Hippocampal formation (tissue), 2 donors: ENCODE data around the gene HDAC6.

Experiments
- DNase-seq, 2 donors: peaks; one replicate each; lab custom pipeline; 2025; lab: John Stamatoyannopoulos, UW

HDAC6 gene

DNA sequence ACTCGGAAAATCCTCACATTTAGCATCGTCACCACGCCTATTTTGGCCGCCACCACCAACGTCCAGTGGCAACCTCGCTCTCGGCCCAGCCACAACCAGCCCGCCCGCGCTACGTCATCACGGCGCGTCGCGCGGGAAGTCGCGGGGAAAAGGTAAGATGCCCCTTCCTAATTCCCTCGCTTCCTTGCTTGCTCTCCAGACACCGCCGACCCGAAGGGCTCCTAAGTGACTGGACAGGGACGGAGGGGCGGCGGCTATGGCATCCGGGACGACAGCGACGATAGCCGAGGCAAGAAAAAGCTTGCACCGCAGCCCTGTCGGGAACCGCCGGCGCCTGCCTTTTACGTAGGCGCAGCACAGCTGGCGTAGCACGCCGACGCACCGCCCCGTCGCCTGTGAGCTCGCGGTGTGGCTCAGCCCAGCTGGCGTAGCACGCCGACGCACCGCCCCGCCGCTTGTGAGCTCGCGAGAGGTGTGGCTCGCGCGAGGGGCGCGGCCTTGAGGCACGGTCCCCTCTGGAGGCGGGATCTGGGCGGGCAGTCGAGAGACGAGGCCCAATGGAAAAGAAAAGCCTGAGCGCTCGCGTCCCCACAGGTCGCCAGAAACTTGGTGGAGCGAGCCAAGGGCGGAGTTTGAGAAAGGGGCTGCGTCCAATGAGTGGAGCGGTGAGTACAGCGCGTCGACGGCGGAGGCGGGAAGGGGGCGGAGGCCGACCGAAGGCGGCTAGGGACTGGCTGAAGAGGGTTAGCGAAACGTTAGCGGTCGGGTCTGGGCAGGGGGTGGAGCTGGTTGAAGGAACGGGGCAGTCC, at the start of gene HDAC6:
HDAC6 (plus strand) TSS at position 788 of the 809 bp plus-strand sequence. CDS start 626 bp downstream, outside the sequence.
- DNase-seq = peak; percentile 93 to 94

DNA sequence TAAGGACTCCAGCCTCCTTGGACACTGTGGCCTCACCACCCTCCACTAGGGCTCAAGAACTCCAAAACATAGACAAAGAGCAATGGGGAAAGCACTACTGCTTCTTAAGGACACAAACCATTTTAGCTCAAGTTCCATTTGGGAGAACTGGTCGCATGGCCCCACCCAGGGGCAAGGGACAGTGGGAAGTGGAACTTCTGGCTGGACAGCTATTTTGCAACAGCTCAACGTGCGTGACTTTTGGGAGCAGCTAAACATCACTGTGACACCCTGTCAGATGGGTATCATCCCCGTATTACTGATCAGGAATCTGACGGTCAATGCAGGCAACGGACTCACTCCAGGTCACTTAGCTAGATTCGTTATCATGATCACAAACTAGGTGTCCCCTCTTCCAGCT, 49.4 kb upstream of the HDAC6 start:
- DNase-seq = no peak

DNA sequence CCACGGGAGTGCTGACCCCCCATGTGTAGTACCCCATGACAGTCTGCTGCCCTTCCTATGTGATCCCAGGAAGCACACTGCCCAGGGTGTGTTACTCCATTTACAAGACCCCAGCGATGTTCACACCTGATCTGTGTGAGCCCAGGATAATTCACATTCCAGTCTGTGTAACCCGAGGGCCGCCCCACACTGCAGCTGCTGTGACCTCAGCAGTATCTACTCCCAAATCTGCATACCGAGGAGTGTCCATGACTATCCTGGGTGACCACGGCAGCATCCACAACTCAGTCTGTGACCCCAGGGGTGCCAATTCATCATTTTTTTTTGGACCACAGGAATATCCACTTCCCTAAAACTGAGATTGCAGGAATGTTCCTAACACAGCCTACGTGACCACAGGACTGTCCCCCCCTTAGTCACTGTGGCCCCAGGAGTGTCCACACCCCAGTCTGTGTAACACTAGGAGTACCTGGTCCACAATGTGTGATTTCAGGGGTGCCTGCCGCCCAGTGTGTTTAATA, 48.1 kb upstream of the HDAC6 start:
- DNase-seq = no peak

DNA sequence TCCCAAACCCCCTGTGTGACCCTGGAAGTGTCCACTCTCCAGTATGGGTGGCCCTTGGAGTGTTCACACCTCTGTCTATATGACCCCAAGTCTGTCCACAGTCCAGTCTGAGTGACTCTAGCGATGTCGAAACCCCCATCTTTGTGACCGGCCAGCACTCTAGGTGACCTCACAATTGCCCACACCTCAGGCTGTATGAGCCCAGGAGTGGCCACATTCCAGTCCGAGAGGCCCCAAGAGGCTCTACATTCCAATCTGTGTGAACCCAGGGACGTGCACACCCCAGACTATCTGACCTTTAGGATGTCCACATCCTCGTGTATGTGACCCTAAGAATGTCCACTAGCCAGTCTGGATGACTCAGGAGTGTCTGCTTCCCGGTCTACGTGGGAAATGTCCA, 47.6 kb upstream of the HDAC6 start:
- DNase-seq = no peak

DNA sequence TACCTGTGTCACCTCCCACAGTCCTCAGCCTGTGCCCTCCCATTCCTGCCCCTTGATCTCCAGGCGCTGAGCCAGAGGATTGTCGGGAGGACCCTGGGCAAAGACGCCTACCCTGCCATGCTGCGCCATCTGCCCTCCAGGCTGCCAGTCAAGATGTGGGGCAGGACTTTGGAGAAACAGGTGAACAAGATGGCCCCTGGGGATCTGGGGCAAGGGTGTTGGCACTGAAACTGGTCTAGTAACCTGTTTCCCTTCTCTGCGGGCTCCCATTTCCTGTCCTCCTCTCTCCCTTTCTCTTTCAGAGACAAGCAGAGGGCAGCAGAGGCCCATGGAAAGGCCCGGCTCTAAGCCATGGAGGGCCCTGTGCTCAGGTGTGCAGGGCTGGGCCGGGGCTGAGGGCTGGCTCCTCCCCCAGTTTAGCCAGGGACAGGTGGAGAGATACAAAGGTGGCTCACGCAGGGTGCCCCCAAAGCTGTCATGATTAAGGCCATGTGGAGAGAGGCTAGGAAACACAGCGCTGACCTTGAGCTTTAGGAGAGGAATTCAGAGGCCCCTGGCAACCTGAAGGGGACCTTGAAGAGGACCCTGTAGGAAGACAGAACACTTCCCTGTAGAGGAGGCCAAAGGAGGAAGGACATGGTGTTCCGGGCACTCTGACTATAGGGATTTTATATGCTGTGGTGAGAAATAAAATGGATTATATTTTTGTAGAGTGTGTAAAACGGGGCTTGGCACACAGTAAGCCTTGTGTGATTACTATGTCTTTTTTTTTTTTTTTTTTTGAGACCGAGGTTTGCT, 40.0 kb upstream of the HDAC6 start, which contains the start of gene GLOD5:
GLOD5 (plus strand) TSS at position 74 of the 798 bp plus-strand sequence; CDS start at position 118, 44 bp downstream.
- no peak for DNase-seq

DNA sequence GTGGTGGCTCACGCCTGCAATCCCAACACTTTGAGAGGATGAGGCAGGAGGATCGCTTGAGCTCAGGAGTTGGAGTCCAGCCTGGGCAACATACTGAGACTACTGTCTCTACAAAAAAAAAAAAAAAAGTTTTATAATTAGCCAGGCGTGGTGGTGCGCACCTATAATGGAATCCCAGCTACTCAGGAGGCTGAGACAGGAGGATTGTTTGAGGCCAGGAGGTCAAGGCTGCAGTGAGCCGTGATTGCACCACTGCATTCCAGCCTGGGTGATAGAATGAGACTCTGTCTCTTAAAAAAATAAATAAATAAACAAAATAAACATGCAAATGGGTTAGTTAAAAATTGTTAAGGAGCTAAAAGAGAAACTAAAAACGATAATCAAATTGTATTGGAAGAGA, 32.6 kb upstream of the HDAC6 start:
- no peak for DNase-seq

DNA sequence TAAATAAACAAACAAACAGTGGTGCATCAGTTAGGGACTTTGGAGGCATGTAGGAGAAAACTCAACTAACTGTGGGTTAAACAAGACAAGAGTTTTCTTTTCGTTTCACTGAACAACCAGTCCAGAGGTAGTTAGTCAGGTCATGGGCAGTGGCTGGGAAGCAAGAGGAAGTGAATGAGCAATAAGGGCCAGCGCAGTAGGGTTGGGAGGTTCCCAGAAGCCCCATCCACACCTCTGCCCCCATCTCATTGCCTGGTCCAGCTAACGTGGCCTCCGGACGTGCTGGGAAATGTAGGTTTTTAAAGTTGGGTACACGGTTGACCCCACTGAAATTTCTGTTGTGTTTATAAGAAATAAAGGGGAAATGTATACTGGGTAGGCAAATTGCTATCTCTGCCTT, 31.6 kb upstream of the HDAC6 start:
- no peak for DNase-seq

DNA sequence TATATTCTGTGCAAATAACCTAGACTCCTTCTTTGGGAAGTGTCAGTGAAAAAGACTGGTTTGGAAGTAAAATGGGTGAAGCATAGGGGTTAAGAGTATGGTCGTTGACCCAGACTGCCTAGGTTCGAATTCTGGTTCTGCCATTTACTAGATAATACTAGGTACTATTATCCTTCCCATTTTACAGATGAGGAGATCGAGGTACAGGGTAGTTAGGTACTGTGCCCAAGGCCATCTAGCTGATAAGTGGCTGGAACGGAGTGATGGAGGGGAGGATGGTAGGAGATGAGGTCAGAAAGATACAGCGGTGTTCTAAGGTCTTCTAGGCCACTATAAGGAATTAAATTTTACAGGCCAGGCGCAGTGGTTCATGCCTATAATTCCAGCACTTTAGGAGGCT, 29.3 kb upstream of the HDAC6 start:
- DNase-seq = no peak

DNA sequence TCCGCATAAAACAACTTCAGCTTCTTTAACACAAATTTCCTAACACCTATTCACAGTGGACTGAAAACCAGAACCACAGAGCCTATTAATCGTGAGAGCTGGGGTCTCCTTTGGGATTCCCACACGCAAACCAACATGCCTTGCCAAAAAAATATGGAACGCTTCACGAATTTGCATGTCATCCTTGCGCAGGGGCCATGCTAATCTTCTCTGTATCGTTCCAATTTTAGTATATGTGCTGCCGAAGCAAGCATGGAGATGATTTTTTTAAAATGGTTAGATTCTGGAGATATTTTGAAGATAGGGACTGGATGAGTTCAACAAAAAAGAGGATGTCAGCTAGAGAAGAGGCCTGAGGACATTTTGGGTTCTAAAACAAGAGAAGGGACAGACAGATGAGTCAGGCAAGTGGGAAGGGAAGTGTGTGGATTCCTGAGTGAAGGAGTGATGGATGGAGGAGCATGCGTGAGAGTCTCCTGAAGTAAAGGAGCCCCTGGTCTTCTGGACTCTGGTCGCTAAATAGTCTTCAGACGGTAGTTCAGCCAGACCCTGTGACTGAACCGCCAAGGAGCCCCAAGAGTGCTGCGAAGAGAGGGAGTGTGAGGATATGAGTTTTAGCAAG, 24.9 kb upstream of the HDAC6 start:
- no peak for DNase-seq

DNA sequence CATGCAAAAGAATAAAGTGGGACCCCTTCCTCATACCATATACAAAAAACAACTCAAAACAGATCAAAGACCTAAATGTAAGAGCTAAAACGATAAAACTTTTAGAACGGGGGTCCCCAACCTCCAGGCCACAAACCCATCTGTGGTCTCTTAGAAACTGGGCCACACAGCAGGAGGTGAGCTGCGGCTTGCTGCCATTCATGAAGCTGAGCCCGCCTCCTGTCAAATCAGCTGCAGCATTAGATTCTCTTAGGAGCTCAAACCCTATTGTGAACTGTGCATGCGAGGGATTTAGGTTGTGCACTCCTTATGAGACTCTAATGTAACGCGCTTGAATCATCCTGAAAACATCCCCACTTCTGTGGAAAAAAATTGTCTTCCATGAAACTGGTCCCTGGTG, 22.5 kb upstream of the HDAC6 start:
- no peak for DNase-seq

DNA sequence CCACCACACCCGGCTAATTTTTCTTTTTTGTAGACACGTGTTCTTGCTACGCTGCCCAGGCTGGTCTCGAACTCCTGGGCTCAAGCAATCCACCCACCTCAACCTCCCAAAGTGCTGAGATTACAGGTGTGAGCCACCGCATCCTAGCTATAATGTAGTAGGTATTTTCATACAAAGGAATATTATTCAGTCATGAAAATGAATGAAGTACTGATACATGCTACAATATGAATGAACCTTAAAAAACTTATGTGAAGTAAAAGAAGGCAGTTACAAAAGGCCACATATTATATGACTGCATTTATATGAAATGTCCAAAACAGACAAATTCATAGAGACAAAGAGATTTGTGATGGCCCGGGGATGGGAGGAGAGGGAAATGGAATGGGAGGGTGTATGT, 20.2 kb upstream of the HDAC6 start:
- no peak for DNase-seq

DNA sequence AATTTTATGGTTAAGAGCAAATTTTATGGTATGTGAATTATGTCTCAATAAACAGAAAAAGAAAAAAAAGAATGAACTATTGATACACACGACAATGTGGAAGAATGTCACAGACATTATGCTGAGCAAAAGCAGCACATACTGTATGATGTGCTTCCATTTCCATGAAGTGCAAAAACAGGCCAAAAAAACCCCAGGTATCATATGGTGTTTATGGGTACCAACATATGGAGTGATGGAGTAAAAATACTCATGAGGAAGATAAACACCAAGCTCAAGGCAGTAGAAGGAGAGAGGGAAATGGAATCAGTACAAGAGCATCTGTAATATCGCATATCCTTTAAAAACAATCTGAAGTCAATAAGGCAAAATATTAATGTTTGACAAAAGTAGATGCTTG, 19.7 kb upstream of the HDAC6 start:
- no peak for DNase-seq

DNA sequence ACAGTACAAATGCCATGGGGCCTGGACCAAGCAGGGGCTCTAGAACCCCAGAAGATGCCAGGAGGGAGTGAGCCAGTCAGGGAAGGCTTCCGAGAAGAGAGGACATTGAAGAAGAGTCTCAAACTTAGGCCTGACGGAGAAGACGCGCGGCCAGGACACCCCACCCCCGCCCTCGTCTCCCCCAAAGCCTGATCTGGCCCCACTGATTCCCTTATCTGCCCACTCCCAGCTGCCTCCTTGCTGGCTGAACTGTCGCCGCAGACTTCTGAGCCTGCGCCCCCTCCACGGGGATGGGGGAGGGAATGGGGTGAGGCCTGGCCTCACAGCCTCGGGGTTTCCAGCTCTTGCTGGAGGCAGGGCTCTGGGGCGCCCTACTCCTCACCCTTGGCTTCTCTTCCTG, 19.1 kb upstream of the HDAC6 start:
- no peak for DNase-seq

DNA sequence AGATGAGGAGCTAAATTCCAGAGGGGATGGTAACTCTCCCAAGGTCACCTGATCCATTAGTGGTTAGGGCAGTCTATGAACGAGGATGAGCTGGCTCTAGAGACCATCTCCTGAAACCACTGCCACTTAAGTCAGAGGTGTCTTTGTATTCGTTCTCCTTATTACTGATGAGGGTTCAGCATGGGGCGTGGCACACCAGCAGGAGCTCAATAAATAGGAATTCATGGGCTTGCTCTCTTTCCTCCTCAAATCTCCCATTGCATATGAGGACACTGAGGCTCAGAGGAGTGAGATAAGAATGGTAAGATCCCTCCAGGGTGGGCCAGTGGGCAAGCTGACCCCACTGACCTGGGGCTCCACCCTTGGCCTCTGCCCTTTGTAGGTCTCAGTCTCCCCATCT, 17.1 kb upstream of the HDAC6 start:
- DNase-seq = no peak

DNA sequence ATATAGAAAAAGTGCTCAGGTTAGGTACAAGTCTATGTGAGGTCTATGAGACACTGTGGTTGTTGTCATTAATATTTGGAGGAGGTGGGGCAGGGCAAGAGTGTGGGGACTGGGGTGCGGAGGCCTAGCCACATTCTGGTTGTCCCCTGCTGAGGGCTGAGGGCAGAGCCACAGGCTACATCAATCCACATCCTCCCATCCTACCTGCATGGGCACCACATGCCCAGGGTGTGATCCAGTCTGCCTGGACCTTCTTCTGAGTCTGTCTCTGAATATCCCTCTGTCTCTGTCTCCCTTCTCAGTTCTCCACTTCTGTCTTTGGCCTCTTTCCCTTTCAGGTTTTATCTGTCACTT, 16.7 kb upstream of the HDAC6 start:
- no peak for DNase-seq

DNA sequence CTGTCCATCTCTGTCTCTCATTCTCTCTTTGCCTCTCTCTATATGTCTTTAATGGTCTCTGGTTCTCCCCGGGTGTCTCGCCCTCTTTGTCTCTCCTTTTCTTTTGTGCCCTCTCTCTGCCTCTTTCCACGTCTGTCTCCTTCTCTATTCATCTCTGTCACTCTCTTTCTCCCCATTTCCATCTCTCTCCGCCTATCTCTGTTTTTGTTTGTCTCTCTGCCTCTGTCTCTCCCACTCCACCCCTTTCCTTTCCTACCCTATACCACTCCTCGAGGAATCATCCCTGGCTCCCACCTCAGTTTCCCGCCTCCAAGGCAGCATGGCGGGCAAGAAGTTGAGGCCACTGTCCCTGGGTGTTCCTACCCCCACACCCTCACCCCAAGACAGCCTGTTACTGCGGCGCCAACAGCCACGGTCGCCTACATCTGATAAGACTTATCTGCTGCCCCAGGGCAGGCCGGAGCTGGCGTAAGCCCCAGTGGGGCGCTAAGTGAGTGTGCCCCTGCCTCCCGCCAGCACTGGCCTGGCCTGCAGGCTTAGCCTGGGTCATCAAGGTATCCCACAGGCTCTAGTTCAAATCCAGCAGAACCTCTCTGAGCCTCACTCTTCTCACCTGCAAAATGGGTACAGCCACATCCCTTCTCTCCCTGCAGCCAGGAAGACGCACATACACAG, 16.2 kb upstream of the HDAC6 start:
- DNase-seq = no peak

DNA sequence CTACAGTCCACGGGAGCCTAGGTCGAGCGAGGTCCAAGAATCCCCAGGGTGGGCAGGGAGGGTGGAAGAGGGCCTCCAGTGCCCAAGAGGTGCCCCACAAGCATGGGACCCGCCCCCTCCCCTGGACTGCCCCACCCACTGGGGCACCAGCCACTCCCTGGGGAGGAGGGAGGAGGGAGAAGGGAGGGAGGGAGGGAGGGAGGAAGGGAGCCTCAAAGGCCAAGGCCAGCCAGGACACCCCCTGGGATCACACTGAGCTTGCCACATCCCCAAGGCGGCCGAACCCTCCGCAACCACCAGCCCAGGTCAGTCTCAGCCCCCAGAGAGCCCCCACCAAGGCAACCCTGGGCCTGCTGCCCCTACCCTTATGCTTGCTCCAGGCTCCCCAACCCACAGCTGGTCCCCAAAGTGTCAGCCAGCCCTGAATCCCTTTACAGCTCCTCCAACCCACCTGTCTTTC, 15.5 kb upstream of the HDAC6 start, which contains the start of gene GATA1:
GATA1 (plus strand) TSS at position 250 of the 460 bp plus-strand sequence. CDS start 4,520 bp downstream, outside the sequence.
- DNase-seq = no peak

DNA sequence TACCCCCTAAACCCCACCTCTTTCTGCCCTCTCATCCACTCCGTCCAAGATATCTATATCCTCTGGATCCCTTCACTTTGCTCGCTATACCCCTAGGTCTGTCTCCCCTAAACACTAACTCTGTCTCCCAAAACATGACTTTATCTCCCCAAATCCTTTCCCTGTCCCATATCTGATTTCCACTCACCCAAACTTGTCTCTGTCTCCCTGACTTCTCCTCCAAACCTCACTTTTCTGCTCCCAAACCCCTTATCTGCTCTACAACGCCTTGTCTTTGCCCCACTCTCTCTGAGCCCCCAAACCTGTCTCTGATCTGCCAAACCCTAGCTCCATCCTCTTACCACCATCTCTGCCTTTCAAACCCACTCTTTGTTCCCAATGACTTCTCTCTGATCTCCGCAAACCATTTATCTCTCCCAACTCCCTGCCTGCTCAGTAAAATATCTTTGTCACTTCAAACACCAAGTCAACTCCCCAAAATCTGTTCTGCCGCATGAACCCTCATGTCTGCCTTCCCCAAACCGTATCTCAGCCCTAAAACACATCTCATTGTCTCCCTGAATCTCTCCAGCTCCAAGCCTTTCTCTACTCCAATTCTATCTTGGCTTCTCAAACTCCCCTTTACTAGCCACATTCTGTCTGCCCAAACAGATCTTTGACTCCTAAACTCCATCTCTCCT, 14.9 kb upstream of the HDAC6 start:
- DNase-seq = no peak

DNA sequence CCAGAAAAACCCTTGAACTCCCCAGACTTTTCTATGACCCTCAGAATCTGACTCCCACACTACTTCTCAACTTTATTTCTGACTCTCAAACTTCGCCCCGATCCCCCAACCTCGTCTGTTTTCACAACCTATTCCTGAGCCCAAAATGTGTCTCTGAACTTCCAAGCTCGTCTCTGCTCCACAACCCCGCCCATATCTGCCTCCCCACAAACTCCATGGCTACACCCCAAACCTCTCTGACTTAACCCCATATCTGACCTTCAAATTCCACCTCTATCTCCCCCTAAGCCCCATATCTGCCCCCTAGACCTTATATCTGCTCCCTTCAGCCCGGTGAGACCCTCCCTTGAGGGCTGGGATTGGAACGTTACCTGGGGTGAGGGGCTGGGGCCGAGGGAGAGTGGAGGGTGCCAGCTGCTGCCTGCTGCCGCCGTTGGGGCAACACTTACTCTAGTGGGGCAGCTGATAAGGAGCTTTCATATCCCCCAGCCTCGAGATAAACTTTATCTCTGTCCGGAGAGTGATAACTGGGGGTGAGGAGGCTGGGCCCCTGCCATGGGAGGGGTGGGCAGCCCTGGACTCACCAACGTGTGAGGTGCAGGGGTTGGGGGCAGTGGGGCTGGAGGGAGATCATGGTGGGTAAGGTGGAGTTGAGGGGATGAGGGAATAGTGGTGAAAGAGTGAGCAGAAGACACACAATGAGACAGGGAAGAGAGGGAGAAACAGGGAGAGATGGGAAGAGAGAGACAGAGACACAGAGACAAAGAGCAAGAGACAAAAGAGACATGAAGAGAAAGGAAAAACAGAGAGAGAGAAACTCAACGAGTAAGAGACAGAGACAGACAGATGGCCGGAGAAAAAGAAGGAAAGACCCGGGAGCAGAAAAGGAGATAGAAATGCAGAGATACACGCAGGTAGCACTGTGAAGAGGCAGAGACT, 14.1 kb upstream of the HDAC6 start:
- no peak for DNase-seq
